SK-N-SH treated with all-trans-retinoic acid at 6 μM for 48 hours (cell line): ENCODE data around the gene PLXND1.

ENCODE experiments used
- ATAC-seq: fragments of 200-7000 bp; cut with Tn5 transposase; 3 replicates; pipeline ENCODE4 v1.9.1; 2020; ENCODE audit warnings: mild to moderate bottlenecking, moderate library complexity
- ARNTL ChIP-seq: fragments of 450-650 bp; formaldehyde crosslinking; IDR thresholded peaks from 2 replicates; pipeline ENCODE4 v1.5.0; 2020; ENCODE audit warnings: low read depth, mild to moderate bottlenecking, moderate library complexity, borderline replicate concordance
- BACH2 ChIP-seq: fragments of 250-450 bp; sonication (Bioruptor Pico); IDR thresholded peaks from 2 replicates; pipeline ENCODE4 v1.9.0; 2021; ENCODE audit warnings: mild to moderate bottlenecking, borderline replicate concordance
- CSDC2 ChIP-seq: fragments of 250-450 bp; sonication (Bioruptor Pico); IDR thresholded peaks from 2 replicates; pipeline ENCODE4 v1.5.0; 2020; ENCODE audit warnings: mild to moderate bottlenecking, moderate library complexity
- ESRRG ChIP-seq: fragments of 250-450 bp; sonication (Bioruptor Pico); IDR thresholded peaks from 2 replicates; pipeline ENCODE4 v1.6.1; 2021; ENCODE audit warnings: mild to moderate bottlenecking
- GLIS3 ChIP-seq: fragments of 250-450 bp; sonication (Bioruptor Pico); IDR thresholded peaks from 2 replicates; pipeline ENCODE4 v1.5.0; 2020; ENCODE audit warnings: mild to moderate bottlenecking, moderate library complexity
- ISL1 ChIP-seq: fragments of 250-450 bp; sonication (Bioruptor Pico); IDR thresholded peaks from 2 replicates; pipeline ENCODE4 v2.1.2; 2022; ENCODE audit warnings: mild to moderate bottlenecking, moderate library complexity
- OSR1 ChIP-seq: fragments of 250-450 bp; sonication (Bioruptor Pico); IDR thresholded peaks from 2 replicates; pipeline ENCODE4 v1.8.0; 2022; ENCODE audit warnings: moderate library complexity, mild to moderate bottlenecking, inconsistent platforms
- PPARA ChIP-seq: fragments of 250-450 bp; sonication (Bioruptor Pico); IDR thresholded peaks from 2 replicates; pipeline ENCODE4 v1.5.0; 2020; ENCODE audit warnings: mild to moderate bottlenecking, borderline replicate concordance
- RARB ChIP-seq: fragments of 250-450 bp; sonication (Bioruptor Pico); IDR thresholded peaks from 2 replicates; pipeline ENCODE4 v1.8.0; 2021; ENCODE audit warnings: mild to moderate bottlenecking, moderate library complexity
- TCF4 ChIP-seq: fragments of 250-450 bp; sonication (Bioruptor Pico); IDR thresholded peaks from 2 replicates; pipeline ENCODE4 v1.8.0; 2021; ENCODE audit warnings: mild to moderate bottlenecking, moderate library complexity, borderline replicate concordance
- TOX ChIP-seq: fragments of 250-450 bp; sonication (Bioruptor Pico); IDR thresholded peaks from 2 replicates; pipeline ENCODE4 v1.8.0; 2021; ENCODE audit warnings: mild to moderate bottlenecking, moderate library complexity, borderline replicate concordance
- ZFP3 ChIP-seq: fragments of 250-450 bp; sonication (Bioruptor Pico); IDR thresholded peaks from 2 replicates; pipeline ENCODE4 v1.5.0; 2020; ENCODE audit warnings: mild to moderate bottlenecking, moderate library complexity
- ZFP30 ChIP-seq: fragments of 450-650 bp; formaldehyde crosslinking; IDR thresholded peaks from 2 replicates; pipeline ENCODE4 v1.5.0; 2022; ENCODE audit warnings: mild to moderate bottlenecking, moderate library complexity
- ZNF565 ChIP-seq: fragments of 450-650 bp; formaldehyde crosslinking; conservative IDR thresholded peaks from 2 replicates; pipeline ENCODE4 v1.5.0; 2020; ENCODE audit warnings: low read depth, mild to moderate bottlenecking, moderate library complexity
- ZNF70 ChIP-seq: fragments of 450-650 bp; formaldehyde crosslinking; IDR thresholded peaks from 2 replicates; pipeline ENCODE4 v1.5.0; 2020; ENCODE audit warnings: mild to moderate bottlenecking, moderate library complexity
- ZNF8 ChIP-seq: fragments of 450-650 bp; formaldehyde crosslinking; IDR thresholded peaks from 2 replicates; pipeline ENCODE4 v1.5.0; 2020; ENCODE audit warnings: mild to moderate bottlenecking, moderate library complexity
- TF ChIP-seq, protein P1 (sequence below): fragments of 250-450 bp; sonication (Bioruptor Pico); IDR thresholded peaks from 2 replicates; pipeline ENCODE4 v1.5.1; 2021; ENCODE audit warnings: mild to moderate bottlenecking, moderate library complexity
- TF ChIP-seq, protein P2 (sequence below): fragments of 250-450 bp; sonication (Bioruptor Pico); IDR thresholded peaks from 2 replicates; pipeline ENCODE4 v1.5.1; 2020; ENCODE audit warnings: low read depth, mild to moderate bottlenecking, moderate library complexity
- TF ChIP-seq, protein P3 (sequence below): fragments of 250-450 bp; sonication (Bioruptor Pico); IDR thresholded peaks from 2 replicates; pipeline ENCODE4 v1.5.0; 2020; ENCODE audit warnings: mild to moderate bottlenecking, moderate library complexity
- TF ChIP-seq, protein P4 (sequence below): fragments of 250-450 bp; sonication (Bioruptor Pico); IDR thresholded peaks from 2 replicates; pipeline ENCODE4 v1.8.0; 2020; ENCODE audit warnings: mild to moderate bottlenecking, moderate library complexity, borderline replicate concordance

The PLXND1 gene

DNA sequence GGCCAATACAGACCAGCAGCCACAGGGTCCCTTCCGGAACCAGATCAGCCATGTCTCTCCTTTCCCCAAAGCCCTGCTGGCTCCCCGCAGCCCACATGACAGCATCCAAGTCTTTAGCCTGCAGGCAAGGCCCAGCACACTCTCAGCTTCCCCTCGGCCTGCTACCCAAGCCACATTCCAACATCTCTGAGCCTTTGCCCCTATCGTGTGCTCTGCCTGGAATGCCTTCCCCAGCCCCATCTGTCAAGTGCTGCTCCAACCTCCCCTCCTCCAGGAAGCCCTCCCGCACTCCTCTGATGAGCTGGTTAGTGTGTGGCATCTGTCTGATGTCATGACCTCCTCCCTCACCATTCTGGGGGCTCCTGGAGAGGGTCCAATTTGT lies 8.5 kb downstream of the PLXND1 start (continued):
- TF ChIP-seq, protein P1, sequence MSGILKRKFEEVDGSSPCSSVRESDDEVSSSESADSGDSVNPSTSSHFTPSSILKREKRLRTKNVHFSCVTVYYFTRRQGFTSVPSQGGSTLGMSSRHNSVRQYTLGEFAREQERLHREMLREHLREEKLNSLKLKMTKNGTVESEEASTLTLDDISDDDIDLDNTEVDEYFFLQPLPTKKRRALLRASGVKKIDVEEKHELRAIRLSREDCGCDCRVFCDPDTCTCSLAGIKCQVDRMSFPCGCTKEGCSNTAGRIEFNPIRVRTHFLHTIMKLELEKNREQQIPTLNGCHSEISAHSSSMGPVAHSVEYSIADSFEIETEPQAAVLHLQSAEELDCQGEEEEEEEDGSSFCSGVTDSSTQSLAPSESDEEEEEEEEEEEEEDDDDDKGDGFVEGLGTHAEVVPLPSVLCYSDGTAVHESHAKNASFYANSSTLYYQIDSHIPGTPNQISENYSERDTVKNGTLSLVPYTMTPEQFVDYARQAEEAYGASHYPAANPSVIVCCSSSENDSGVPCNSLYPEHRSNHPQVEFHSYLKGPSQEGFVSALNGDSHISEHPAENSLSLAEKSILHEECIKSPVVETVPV (CRISPR knock-in tag): no peak

DNA sequence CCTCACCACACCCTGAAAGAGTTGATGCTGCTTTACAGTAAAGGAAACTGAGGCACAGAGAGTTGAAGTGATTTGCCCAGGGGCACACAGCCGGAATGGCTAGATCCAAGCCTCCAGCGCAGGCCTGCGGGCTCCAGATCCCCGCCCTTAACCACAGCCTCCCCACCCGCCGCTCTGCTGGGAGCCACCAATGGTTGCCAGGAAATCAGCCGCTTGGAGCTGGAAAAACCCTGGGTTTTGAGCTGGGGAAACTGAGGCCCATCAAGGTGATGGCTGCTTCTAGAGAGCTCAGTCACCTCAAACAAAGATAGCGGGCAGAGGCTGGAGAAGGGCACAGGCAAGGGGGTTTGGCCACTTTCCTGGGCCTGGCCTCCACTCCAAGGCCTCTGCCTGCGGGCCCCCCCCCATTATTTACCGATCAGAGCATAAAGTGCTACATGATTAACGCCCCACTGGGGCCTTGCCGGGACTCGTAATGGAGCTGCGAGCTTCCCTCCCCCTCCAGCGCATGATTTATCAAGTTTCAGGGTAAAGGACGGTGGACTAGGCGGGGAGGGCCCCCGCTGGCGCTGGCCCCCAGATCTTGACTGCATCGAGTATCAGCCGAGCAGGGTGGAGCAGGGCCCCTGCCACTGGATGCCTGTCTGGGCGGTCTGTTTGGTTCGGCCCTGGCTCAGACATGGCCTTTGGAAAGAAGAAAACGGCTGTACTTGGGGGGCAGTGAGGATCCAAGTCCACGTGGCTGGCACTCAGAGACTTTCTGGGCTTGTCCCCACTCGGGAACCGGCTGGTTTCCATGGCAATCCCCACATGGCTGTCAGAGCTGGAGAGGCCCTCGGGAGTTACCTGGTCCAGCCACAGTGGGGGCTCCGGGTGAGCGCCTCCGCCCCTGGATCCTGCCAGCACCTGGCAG lies 9.1 kb downstream of the PLXND1 start:
- TF ChIP-seq OSR1 (CRISPR knock-in tag): no peak
- no peak for TF ChIP-seq ESRRG (CRISPR knock-in tag)
- no peak for TF ChIP-seq ZNF70 (CRISPR knock-in tag)
- no peak for TF ChIP-seq TCF4 (CRISPR knock-in tag)
- TF ChIP-seq ISL1: no peak
- no peak for TF ChIP-seq ZNF8 (CRISPR knock-in tag)
- TF ChIP-seq GLIS3: no peak
- no peak for TF ChIP-seq PPARA (CRISPR knock-in tag)
- TF ChIP-seq CSDC2 (CRISPR knock-in tag): no peak
- TF ChIP-seq, protein P2, sequence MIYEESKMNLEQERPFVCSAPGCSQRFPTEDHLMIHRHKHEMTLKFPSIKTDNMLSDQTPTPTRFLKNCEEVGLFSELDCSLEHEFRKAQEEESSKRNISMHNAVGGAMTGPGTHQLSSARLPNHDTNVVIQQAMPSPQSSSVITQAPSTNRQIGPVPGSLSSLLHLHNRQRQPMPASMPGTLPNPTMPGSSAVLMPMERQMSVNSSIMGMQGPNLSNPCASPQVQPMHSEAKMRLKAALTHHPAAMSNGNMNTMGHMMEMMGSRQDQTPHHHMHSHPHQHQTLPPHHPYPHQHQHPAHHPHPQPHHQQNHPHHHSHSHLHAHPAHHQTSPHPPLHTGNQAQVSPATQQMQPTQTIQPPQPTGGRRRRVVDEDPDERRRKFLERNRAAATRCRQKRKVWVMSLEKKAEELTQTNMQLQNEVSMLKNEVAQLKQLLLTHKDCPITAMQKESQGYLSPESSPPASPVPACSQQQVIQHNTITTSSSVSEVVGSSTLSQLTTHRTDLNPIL (CRISPR knock-in tag): no peak
- TF ChIP-seq ZFP30 (CRISPR knock-in tag): no peak
- no peak for TF ChIP-seq TOX (CRISPR knock-in tag)
- no peak for TF ChIP-seq ZNF565
- no peak for TF ChIP-seq RARB
- TF ChIP-seq, protein P3, sequence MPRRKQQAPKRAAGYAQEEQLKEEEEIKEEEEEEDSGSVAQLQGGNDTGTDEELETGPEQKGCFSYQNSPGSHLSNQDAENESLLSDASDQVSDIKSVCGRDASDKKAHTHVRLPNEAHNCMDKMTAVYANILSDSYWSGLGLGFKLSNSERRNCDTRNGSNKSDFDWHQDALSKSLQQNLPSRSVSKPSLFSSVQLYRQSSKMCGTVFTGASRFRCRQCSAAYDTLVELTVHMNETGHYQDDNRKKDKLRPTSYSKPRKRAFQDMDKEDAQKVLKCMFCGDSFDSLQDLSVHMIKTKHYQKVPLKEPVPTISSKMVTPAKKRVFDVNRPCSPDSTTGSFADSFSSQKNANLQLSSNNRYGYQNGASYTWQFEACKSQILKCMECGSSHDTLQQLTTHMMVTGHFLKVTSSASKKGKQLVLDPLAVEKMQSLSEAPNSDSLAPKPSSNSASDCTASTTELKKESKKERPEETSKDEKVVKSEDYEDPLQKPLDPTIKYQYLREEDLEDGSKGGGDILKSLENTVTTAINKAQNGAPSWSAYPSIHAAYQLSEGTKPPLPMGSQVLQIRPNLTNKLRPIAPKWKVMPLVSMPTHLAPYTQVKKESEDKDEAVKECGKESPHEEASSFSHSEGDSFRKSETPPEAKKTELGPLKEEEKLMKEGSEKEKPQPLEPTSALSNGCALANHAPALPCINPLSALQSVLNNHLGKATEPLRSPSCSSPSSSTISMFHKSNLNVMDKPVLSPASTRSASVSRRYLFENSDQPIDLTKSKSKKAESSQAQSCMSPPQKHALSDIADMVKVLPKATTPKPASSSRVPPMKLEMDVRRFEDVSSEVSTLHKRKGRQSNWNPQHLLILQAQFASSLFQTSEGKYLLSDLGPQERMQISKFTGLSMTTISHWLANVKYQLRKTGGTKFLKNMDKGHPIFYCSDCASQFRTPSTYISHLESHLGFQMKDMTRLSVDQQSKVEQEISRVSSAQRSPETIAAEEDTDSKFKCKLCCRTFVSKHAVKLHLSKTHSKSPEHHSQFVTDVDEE (CRISPR knock-in tag): no peak
- TF ChIP-seq, protein P1 (CRISPR knock-in tag): no peak
- TF ChIP-seq BACH2 (CRISPR knock-in tag): no peak
- ATAC-seq: no peak

DNA sequence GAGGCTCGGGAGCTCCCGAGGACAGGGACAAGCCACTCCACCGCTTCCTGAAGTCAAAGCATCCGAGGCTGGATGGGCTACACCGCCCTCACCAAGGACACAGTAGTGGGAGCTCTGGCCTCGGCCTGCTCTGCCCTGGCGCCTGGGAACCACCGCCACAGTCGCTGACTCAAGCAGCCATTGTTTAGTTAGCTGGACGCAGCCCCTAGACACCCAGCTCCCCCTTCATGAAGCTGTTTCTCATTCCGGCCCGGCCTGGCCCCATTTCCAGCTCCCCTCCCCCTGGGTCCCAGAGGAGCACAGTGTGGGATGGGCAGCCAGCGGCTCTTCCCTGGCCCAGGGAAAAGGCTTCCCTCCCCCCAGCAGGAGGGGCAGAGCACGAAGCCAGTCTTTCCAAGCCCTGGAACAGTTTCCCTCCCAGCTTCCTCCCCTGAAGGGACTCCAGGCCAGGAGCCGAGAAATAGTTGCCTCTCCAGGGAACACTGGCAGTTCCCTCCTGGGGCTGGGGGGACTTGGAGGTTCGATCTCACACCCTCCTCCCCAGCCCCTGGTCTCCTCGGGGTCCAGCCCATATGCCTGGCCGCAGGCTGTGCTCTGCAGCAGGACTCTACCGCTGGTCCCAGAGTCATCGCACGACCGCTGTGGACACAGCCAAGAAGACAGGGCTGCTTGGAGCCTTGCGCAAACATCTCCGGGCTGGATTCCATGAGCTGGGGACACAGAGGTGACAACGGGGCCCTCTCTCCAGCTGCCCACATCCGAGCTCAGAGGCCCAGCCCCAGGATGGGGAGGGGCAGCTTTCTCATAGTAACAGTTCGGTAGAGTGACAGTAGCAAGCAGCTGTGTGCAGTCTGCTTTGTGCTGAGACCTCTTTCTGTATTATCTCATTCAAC lies 10.0 kb downstream of the PLXND1 start:
- TF ChIP-seq ESRRG (CRISPR knock-in tag) (no peak), ZFP3 (0 out of 2 replicates have a peak, but pooled peaks have one; percentile 49)
- peak; percentile 68 for ATAC-seq

DNA sequence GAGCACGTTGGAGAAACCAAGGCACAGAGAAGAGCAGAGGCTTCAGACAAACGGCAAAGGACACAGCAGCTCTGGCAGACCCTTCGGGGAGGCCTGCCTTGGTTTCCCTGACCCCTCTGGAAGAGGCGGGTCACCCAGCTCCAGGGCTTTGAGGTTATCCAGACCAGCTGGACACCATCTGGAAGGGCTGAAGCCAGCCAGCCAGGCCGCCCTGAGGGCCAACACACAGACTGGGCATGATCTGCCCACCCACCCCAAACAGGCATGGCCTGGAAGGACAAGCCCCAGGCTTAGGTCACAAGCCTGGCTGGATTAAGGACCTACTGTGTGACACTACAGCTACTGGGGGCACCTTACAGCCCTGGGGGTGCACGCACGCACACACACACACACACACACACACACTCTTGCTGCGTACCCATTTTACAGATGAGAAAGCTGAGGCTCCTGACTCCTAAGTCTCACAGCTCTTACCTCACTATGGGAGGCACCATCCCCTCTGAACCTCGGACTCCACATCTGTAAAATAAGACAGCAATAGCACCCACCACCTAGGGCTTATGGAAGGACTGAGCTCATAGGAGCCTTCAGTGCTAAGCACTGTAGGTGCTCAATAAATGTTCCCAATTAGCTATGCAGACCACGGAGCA lies 10.8 kb downstream of the PLXND1 start:
- no peak for ATAC-seq
- TF ChIP-seq, protein P1 (CRISPR knock-in tag): no peak
- TF ChIP-seq ESRRG (CRISPR knock-in tag) (no peak), ZNF8 (CRISPR knock-in tag) (no peak), ARNTL (CRISPR knock-in tag) (no peak), TCF4 (CRISPR knock-in tag) (no peak), BACH2 (CRISPR knock-in tag) (no peak), GLIS3 (no peak), ZNF565 (no peak), TOX (CRISPR knock-in tag) (no peak), RARB (no peak), ZNF70 (CRISPR knock-in tag) (no peak), CSDC2 (CRISPR knock-in tag) (no peak)
- TF ChIP-seq, protein P4, sequence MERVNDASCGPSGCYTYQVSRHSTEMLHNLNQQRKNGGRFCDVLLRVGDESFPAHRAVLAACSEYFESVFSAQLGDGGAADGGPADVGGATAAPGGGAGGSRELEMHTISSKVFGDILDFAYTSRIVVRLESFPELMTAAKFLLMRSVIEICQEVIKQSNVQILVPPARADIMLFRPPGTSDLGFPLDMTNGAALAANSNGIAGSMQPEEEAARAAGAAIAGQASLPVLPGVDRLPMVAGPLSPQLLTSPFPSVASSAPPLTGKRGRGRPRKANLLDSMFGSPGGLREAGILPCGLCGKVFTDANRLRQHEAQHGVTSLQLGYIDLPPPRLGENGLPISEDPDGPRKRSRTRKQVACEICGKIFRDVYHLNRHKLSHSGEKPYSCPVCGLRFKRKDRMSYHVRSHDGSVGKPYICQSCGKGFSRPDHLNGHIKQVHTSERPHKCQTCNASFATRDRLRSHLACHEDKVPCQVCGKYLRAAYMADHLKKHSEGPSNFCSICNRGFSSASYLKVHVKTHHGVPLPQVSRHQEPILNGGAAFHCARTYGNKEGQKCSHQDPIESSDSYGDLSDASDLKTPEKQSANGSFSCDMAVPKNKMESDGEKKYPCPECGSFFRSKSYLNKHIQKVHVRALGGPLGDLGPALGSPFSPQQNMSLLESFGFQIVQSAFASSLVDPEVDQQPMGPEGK (CRISPR knock-in tag): no peak
- TF ChIP-seq, protein P2 (CRISPR knock-in tag): no peak
